OCI-LY7 (cell line): ENCODE data around the gene UBTD1.

ENCODE experiments used
- EZH2phosphoT487 ChIP-seq: fragments of 200-600 bp; sonication (generic); IDR thresholded peaks from 2 replicates; pipeline ENCODE4 v1.6.1; 2018; ENCODE audit warnings: low read depth, borderline replicate concordance, mild to moderate bottlenecking, mixed run types, antibody characterized with exemption, low read length, moderate library complexity, mixed read lengths
- TF ChIP-seq, protein P1 (sequence below): fragments of 200-600 bp; sonication (generic); conservative IDR thresholded peaks from 2 replicates; pipeline ENCODE4 v1.5.1; 2014; ENCODE audit warnings: mild to moderate bottlenecking, antibody characterized with exemption, low read length, moderate library complexity, mixed read lengths

DNA sequence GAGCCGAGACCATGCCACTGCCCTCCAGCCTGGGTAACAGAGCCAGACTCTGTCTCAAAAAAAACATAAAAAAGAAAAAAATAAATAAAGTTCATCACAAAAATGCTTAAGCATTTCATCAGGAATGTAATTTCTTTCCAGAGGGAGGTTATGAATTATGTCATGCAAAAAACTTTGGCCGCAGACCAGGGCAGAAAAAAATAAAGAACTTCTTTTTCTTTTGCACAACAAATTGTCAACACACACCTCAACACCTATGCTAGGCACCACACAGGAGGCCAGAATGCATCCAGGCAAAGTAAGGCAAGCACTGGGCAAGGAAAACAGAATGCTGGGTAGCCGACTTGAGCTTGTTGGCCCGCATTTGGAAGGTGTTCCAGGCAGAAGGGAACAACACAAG lies 94.7 kb downstream of the UBTD1 start:
- TF ChIP-seq, protein P1, sequence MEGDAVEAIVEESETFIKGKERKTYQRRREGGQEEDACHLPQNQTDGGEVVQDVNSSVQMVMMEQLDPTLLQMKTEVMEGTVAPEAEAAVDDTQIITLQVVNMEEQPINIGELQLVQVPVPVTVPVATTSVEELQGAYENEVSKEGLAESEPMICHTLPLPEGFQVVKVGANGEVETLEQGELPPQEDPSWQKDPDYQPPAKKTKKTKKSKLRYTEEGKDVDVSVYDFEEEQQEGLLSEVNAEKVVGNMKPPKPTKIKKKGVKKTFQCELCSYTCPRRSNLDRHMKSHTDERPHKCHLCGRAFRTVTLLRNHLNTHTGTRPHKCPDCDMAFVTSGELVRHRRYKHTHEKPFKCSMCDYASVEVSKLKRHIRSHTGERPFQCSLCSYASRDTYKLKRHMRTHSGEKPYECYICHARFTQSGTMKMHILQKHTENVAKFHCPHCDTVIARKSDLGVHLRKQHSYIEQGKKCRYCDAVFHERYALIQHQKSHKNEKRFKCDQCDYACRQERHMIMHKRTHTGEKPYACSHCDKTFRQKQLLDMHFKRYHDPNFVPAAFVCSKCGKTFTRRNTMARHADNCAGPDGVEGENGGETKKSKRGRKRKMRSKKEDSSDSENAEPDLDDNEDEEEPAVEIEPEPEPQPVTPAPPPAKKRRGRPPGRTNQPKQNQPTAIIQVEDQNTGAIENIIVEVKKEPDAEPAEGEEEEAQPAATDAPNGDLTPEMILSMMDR: no peak
- no peak for TF ChIP-seq EZH2phosphoT487
